Measurements from ENCODE around the gene WNK2. TPM values are rescaled to one million over a fixed set of nuclear protein-coding genes. Genes with fewer than 3 reads are reported as not detected.

WNK2 gene
- total and polyA plus RNA-seq, 7 experiments from 2014 or later: 0.32 to 0.83 (median 0.46) TPM; not detected in 3

- ATAC-seq: no peak
- Mint-ChIP-seq H3K27me3 (no peaks in the 10 kb centered on the region), H3K4me3 (no peak overlapping the region), H3K9me3 (peaks cover 0 to 15% (median 8%) of the 10 kb centered on the region in 11 donors), H3K4me1 (no peaks in the 10 kb centered on the region), H3K36me3 (peaks cover 0 to 7% (median 5%) of the 10 kb centered on the region in 5 donors), H3K27ac (no peak overlapping the region)
- H3K4me3 ChIP-seq (ENCODE audit: low read length): no peak overlapping the region
- H3K27me3 ChIP-seq (ENCODE audit: control insufficient read depth in 2 of 2, insufficient read depth in 2 of 2, low read length in 2 of 2): no peaks in the 10 kb centered on the region
- H3K4me1 ChIP-seq (ENCODE audit: control insufficient read depth in 2 of 2, insufficient read depth in 2 of 2, low read length in 2 of 2): no peaks in the 10 kb centered on the region
- DNase-seq: no peak
- intact Hi-C loops (cut with micrococcal nuclease): no loop called here
- no peaks in the 10 kb centered on the region for H3K36me3 ChIP-seq (ENCODE audit: control insufficient read depth in 2 of 3, insufficient read depth in 3 of 3, low read length in 3 of 3)
- peaks cover 0 to 5% (median 0%) of the 10 kb centered on the region in 3 experiments for H3K9me3 ChIP-seq (ENCODE audit: control insufficient read depth in 2 of 3, low read length in 3 of 3)
- CTCF ChIA-PET: no interaction called here
- no peak overlapping the region for H3K27ac ChIP-seq (ENCODE audit: low read depth, low read length)
- POLR2A ChIA-PET: no interaction called here
These were observed 32.1 kb downstream of the WNK2 start for GRCh38 chr9:93216073-93216365.

DNA sequence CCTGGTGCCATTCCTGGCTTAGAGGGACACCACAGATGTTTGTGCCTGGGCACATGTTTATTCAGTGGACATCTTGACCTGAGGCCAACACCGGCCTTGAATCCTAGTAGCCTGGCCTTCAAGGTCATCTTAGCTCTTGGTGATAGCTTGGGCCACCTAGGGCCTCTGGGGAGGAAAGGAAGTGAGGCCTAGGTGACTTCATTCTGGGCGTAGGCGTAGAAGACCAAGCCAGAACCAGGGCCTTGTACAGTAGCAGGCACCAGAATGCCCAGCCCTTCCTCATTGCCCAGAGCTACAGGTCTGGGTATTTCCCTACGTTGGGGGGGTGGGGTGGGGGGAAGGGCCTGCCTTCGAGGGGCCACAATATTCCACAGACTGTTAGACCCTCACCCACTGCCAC is 33.8 kb downstream of the WNK2 start:
- Mint-ChIP-seq H3K9me3 (peaks cover 0 to 15% (median 7%) of the 10 kb centered on the region in 11 donors), H3K36me3 (peaks cover 0 to 7% (median 5%) of the 10 kb centered on the region in 5 donors), H3K4me1 (no peaks in the 10 kb centered on the region), H3K4me3 (peak overlapping the region in 1 of 10 donors; percentile 38), H3K27me3 (peaks cover 0 to 4% (median 0%) of the 10 kb centered on the region in 5 donors), H3K27ac (no peak overlapping the region)
- ATAC-seq: no peak
- Histone ChIP-seq H3K27ac (ENCODE audit: low read depth, low read length) (no peak overlapping the region), H3K36me3 (ENCODE audit: control insufficient read depth in 2 of 3, insufficient read depth in 3 of 3, low read length in 3 of 3) (no peaks in the 10 kb centered on the region), H3K27me3 (ENCODE audit: control insufficient read depth in 2 of 2, insufficient read depth in 2 of 2, low read length in 2 of 2) (no peaks in the 10 kb centered on the region), H3K9me3 (ENCODE audit: control insufficient read depth in 2 of 3, low read length in 3 of 3) (peaks cover 0 to 5% (median 0%) of the 10 kb centered on the region in 3 experiments), H3K4me1 (ENCODE audit: control insufficient read depth in 2 of 2, insufficient read depth in 2 of 2, low read length in 2 of 2) (no peaks in the 10 kb centered on the region), H3K4me3 (ENCODE audit: low read length) (no peak overlapping the region)
- CTCF ChIA-PET: no interaction called here
- POLR2A ChIA-PET: no interaction called here
- intact Hi-C loops (cut with micrococcal nuclease): no loop called here
- no peak for DNase-seq

- DNase-seq (no peak), ATAC-seq (no peak)
- Mint-ChIP-seq H3K36me3 (peaks cover 0 to 7% (median 5%) of the 10 kb centered on the region in 5 donors), H3K27me3 (peaks cover 0 to 7% (median 0%) of the 10 kb centered on the region in 5 donors), H3K9me3 (peaks cover 0 to 15% (median 7%) of the 10 kb centered on the region in 11 donors), H3K4me3 (no peak overlapping the region), H3K4me1 (no peaks in the 10 kb centered on the region), H3K27ac (no peak overlapping the region)
- Histone ChIP-seq H3K4me1 (ENCODE audit: control insufficient read depth in 2 of 2, insufficient read depth in 2 of 2, low read length in 2 of 2) (no peaks in the 10 kb centered on the region), H3K4me3 (ENCODE audit: low read length) (no peak overlapping the region), H3K36me3 (ENCODE audit: control insufficient read depth in 2 of 3, insufficient read depth in 3 of 3, low read length in 3 of 3) (no peaks in the 10 kb centered on the region), H3K27ac (ENCODE audit: low read depth, low read length) (no peak overlapping the region), H3K9me3 (ENCODE audit: control insufficient read depth in 2 of 3, low read length in 3 of 3) (peaks cover 0 to 5% (median 0%) of the 10 kb centered on the region in 3 experiments), H3K27me3 (ENCODE audit: control insufficient read depth in 2 of 2, insufficient read depth in 2 of 2, low read length in 2 of 2) (no peaks in the 10 kb centered on the region)
- CTCF ChIA-PET: no interaction called here
- intact Hi-C loops (cut with micrococcal nuclease): no loop called here
- POLR2A ChIA-PET: no interaction called here
These were observed 34.2 kb downstream of the WNK2 start for GRCh38 chr9:93218161-93218560.

DNA sequence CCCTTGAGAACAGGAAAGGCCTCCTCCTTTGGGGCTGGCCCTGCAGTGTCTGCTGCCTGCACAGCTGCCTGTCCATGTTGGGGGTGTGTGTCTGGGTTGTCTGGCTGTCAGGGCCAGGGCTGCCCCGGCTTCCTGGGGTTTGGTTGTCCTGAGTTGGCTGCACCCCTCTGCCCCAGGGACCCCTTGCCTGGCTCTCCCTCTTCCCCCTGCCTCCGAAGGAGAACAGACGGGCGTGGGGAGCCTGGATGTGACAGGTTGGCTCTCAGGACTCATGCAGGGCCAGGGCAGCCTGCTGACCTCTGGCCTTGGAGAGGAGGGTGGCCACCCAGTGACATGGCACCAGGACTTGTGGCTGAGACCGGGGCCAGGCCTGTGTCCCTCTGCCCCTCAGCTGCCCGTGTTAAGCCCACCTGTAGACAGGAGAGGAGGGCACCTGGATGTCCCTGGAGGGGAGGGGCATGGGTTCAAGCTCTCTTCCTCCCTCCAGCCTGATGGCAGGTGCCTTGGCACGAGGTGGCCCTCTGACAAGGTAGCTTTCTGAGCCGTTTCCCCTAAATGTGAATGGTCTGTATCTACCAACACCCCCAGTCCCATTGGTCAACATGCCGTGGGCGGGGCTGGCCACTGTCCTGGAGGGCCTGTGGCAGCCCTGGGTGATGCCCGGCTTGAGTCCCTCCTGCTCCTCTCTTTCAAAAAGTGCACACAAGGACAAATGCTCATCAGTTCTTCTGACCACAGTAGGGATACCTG is 34.9 kb downstream of the WNK2 start:
- POLR2A ChIA-PET: no interaction called here
- Mint-ChIP-seq H3K4me3 (no peak overlapping the region), H3K4me1 (no peaks in the 10 kb centered on the region), H3K27me3 (peaks cover 0 to 7% (median 0%) of the 10 kb centered on the region in 5 donors), H3K27ac (no peak overlapping the region), H3K9me3 (peaks cover 0 to 15% (median 7%) of the 10 kb centered on the region in 11 donors), H3K36me3 (peaks cover 0 to 7% (median 5%) of the 10 kb centered on the region in 5 donors)
- Histone ChIP-seq H3K4me3 (ENCODE audit: low read length) (no peak overlapping the region), H3K4me1 (ENCODE audit: control insufficient read depth in 2 of 2, insufficient read depth in 2 of 2, low read length in 2 of 2) (no peaks in the 10 kb centered on the region), H3K36me3 (ENCODE audit: control insufficient read depth in 2 of 3, insufficient read depth in 3 of 3, low read length in 3 of 3) (no peaks in the 10 kb centered on the region), H3K27ac (ENCODE audit: low read depth, low read length) (no peak overlapping the region), H3K9me3 (ENCODE audit: control insufficient read depth in 2 of 3, low read length in 3 of 3) (peaks cover 0 to 5% (median 0%) of the 10 kb centered on the region in 3 experiments), H3K27me3 (ENCODE audit: control insufficient read depth in 2 of 2, insufficient read depth in 2 of 2, low read length in 2 of 2) (no peaks in the 10 kb centered on the region)
- CTCF ChIA-PET: no interaction called here
- intact Hi-C loops (cut with micrococcal nuclease): no loop called here
- ATAC-seq (no peak), DNase-seq (no peak)

- H3K36me3 ChIP-seq (ENCODE audit: control insufficient read depth in 2 of 3, insufficient read depth in 3 of 3, low read length in 3 of 3): no peaks in the 10 kb centered on the region
- Mint-ChIP-seq H3K9me3 (peaks cover 0 to 15% (median 7%) of the 10 kb centered on the region in 11 donors), H3K27ac (no peak overlapping the region), H3K36me3 (peaks cover 0 to 7% (median 5%) of the 10 kb centered on the region in 5 donors), H3K4me3 (no peak overlapping the region), H3K4me1 (no peaks in the 10 kb centered on the region), H3K27me3 (peaks cover 0 to 7% (median 0%) of the 10 kb centered on the region in 5 donors)
- no peak overlapping the region for H3K27ac ChIP-seq (ENCODE audit: low read depth, low read length)
- no peaks in the 10 kb centered on the region for H3K27me3 ChIP-seq (ENCODE audit: control insufficient read depth in 2 of 2, insufficient read depth in 2 of 2, low read length in 2 of 2)
- ATAC-seq (no peak), DNase-seq (no peak)
- intact Hi-C loops (cut with micrococcal nuclease): no loop called here
- H3K4me1 ChIP-seq (ENCODE audit: control insufficient read depth in 2 of 2, insufficient read depth in 2 of 2, low read length in 2 of 2): no peaks in the 10 kb centered on the region
- peaks cover 0 to 5% (median 0%) of the 10 kb centered on the region in 3 experiments for H3K9me3 ChIP-seq (ENCODE audit: control insufficient read depth in 2 of 3, low read length in 3 of 3)
- H3K4me3 ChIP-seq (ENCODE audit: low read length): no peak overlapping the region
- CTCF ChIA-PET: no interaction called here
- POLR2A ChIA-PET: no interaction called here
These were observed 35.8 kb downstream of the WNK2 start for GRCh38 chr9:93219692-93220091.

DNA sequence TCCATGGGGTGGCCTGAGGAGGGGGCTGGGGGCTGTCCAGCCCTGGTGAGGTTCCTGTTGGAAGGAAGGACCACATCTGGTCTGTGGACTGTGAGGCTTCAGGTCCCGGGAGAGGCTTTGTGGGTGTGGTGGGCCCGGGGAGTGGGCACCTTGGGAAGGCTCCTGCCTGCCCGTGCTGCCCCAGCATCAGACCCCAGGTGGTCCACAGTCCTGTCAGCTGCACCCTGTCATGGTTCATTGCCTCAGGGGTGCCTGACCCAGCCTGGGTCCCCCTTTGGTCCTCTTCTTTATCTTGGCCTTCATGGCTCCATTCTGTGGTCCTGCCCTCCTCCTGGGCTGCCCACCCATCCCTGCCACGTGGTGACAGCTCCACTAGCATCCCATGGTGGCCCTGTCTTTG is 36.7 kb downstream of the WNK2 start:
- peaks cover 0 to 7% (median 0%) of the 10 kb centered on the region in 5 donors for H3K27me3 Mint-ChIP-seq
- ChIA-PET CTCF (no interaction called here), POLR2A (no interaction called here)
- H3K27me3 ChIP-seq (ENCODE audit: control insufficient read depth in 2 of 2, insufficient read depth in 2 of 2, low read length in 2 of 2): no peaks in the 10 kb centered on the region
- peaks cover 0 to 10% (median 3%) of the 10 kb centered on the region in 11 donors for H3K9me3 Mint-ChIP-seq
- no peak for ATAC-seq
- H3K4me1 ChIP-seq (ENCODE audit: control insufficient read depth in 2 of 2, insufficient read depth in 2 of 2, low read length in 2 of 2): no peaks in the 10 kb centered on the region
- H3K36me3 Mint-ChIP-seq: peaks cover 0 to 4% (median 3%) of the 10 kb centered on the region in 5 donors
- H3K4me3 ChIP-seq (ENCODE audit: low read length): no peak overlapping the region
- peaks cover 0 to 5% (median 0%) of the 10 kb centered on the region in 3 experiments for H3K9me3 ChIP-seq (ENCODE audit: control insufficient read depth in 2 of 3, low read length in 3 of 3)
- H3K4me1 Mint-ChIP-seq: peaks cover 0 to 5% (median 0%) of the 10 kb centered on the region in 7 donors
- intact Hi-C loops (cut with micrococcal nuclease): no loop called here
- no peak overlapping the region for H3K27ac ChIP-seq (ENCODE audit: low read depth, low read length)
- no peak overlapping the region for H3K4me3 Mint-ChIP-seq
- H3K27ac Mint-ChIP-seq: no peak overlapping the region
- DNase-seq: no peak
- no peaks in the 10 kb centered on the region for H3K36me3 ChIP-seq (ENCODE audit: control insufficient read depth in 2 of 3, insufficient read depth in 3 of 3, low read length in 3 of 3)

- no peak for ATAC-seq
These were observed 37.1 kb downstream of the WNK2 start for GRCh38 chr9:93221044-93221443.

More at GRCh38 chr9:93221044-93221443, 37.1 kb downstream of the WNK2 start:
- Mint-ChIP-seq H3K36me3 (no peaks in the 10 kb centered on the region), H3K27ac (no peak overlapping the region), H3K4me1 (peaks cover 0 to 8% (median 0%) of the 10 kb centered on the region in 7 donors), H3K9me3 (peaks cover 0 to 6% (median 0%) of the 10 kb centered on the region in 11 donors), H3K4me3 (no peak overlapping the region), H3K27me3 (peaks cover 0 to 7% (median 0%) of the 10 kb centered on the region in 5 donors)
- ChIA-PET POLR2A (interaction anchor here (0.5 kb wide), 1 partner anchor 223 kb away, joined by 3 read pairs; no protein-coding TSS in a partner anchor), CTCF (no interaction called here)
- no peaks in the 10 kb centered on the region for H3K27me3 ChIP-seq (ENCODE audit: control insufficient read depth in 2 of 2, insufficient read depth in 2 of 2, low read length in 2 of 2)
- DNase-seq: no peak
- H3K36me3 ChIP-seq (ENCODE audit: control insufficient read depth in 2 of 3, insufficient read depth in 3 of 3, low read length in 3 of 3): no peaks in the 10 kb centered on the region
- H3K4me3 ChIP-seq (ENCODE audit: low read length): no peak overlapping the region
- H3K4me1 ChIP-seq (ENCODE audit: control insufficient read depth in 2 of 2, insufficient read depth in 2 of 2, low read length in 2 of 2): no peaks in the 10 kb centered on the region
- H3K9me3 ChIP-seq (ENCODE audit: control insufficient read depth in 2 of 3, low read length in 3 of 3): peaks cover 0 to under 1% (median 0%) of the 10 kb centered on the region in 3 experiments
- no peak overlapping the region for H3K27ac ChIP-seq (ENCODE audit: low read depth, low read length)
- intact Hi-C loops (cut with micrococcal nuclease): no loop called here

All from naive thymus-derived CD4-positive, alpha-beta T cell (primary cell).